Lower leg skin (tissue), 3 donors: ENCODE data around the gene GASK1A.

ENCODE experiments used
- CTCF ChIP-seq, 3 donors: fragments of 450-650 bp; IDR thresholded peaks; one replicate each; pipeline ENCODE4 v1.5.1; 2016; ENCODE audit warnings: antibody characterized with exemption in 3 of 3, mild to moderate bottlenecking in 3 of 3, moderate library complexity in 2 of 3
- POLR2A ChIP-seq, 2 donors: fragments of 450-650 bp; IDR thresholded peaks; one replicate each; pipeline ENCODE4 v1.6.1; 2016 to 2017; ENCODE audit warnings: antibody characterized with exemption in 2 of 2, mild to moderate bottlenecking in 1 of 2, moderate library complexity in 1 of 2

GRCh38 chr3:42983927-42984326, 4.8 kb downstream of the GASK1A start:
- TF ChIP-seq CTCF (IDR thresholded peaks at IDR 0.05): no peak
- TF ChIP-seq POLR2A (IDR thresholded peaks at IDR 0.05): no peak
